K562 (cell line): ENCODE measurements around the gene AFF2. TPM values are rescaled to one million over a fixed set of nuclear protein-coding genes. Genes with fewer than 3 reads are reported as not detected.

ENCODE experiments used
- ADNP ChIP-seq: fragments of 200-800 bp; sonication (Bioruptor generic); IDR thresholded peaks from 2 replicates; pipeline ENCODE4 v1.6.1; 2016; ENCODE audit warnings: missing genetic modification characterization, missing compliant biosample characterization
- CEBPB ChIP-seq: fragments of 450-650 bp; IDR thresholded peaks from 2 replicates; pipeline ENCODE4 v1.6.1; 2016; ENCODE audit warnings: missing genetic modification characterization, missing compliant biosample characterization
- CHD2 ChIP-seq: IDR thresholded peaks from 2 replicates; pipeline ENCODE4 v1.6.1; 2011; ENCODE audit warnings: low read depth, low read length
- CREB1 ChIP-seq, 2 experiments: sonication (generic) in 1 of 2; formaldehyde crosslinking in 1 of 2; IDR thresholded peaks; 2 replicates each; pipeline versions ENCODE4 v1.6.1 to v1.8.0; 2012 to 2022; ENCODE audit warnings: inconsistent platforms in 1 of 2, mild to moderate bottlenecking in 1 of 2, missing genetic modification reagents in 1 of 2, moderate library complexity in 1 of 2
- CTBP1 ChIP-seq: fragments of 450-650 bp; IDR thresholded peaks from 2 replicates; pipeline ENCODE4 v1.6.1; 2016; ENCODE audit warnings: borderline replicate concordance
- ETV1 ChIP-seq: fragments of 450-650 bp; conservative IDR thresholded peaks from 2 replicates; pipeline ENCODE4 v1.6.1; 2016; ENCODE audit warnings: missing genetic modification characterization, control low read depth, low read depth, missing compliant biosample characterization
- FUS ChIP-seq: fragments of 200-400 bp; formaldehyde crosslinking; optimal IDR thresholded peaks from 2 replicates; pipeline ENCODE3; 2017; ENCODE audit warnings: low read depth, low read length
- HDAC2 ChIP-seq: fragments of 450-650 bp; IDR thresholded peaks from 2 replicates; pipeline ENCODE4 v1.6.1; 2016; ENCODE audit warnings: mild to moderate bottlenecking
- JUNB ChIP-seq: fragments of 450-650 bp; formaldehyde crosslinking; conservative IDR thresholded peaks from 2 replicates; pipeline ENCODE4 v1.4.0; 2020; ENCODE audit warnings: mild to moderate bottlenecking
- MED1 ChIP-seq: sonication (generic); formaldehyde crosslinking; IDR thresholded peaks from 2 replicates; pipeline ENCODE4 v1.8.1; 2023; ENCODE audit warnings: missing genetic modification reagents, borderline replicate concordance
- POLR3G ChIP-seq: IDR thresholded peaks from 2 replicates; pipeline ENCODE4 v1.6.1; 2011; ENCODE audit not compliant: insufficient read length, insufficient replicate concordance; ENCODE audit errors: extremely low read depth
- RFX5 ChIP-seq: IDR thresholded peaks from 2 replicates; pipeline ENCODE4 v1.6.1; 2011; ENCODE audit warnings: low read depth, mild to moderate bottlenecking, improper control_type of control experiment, low read length
- RFX7 ChIP-seq: fragments of 250-450 bp; sonication (Bioruptor Pico); IDR thresholded peaks from 2 replicates; pipeline ENCODE4 v1.5.1; 2021; ENCODE audit warnings: mild to moderate bottlenecking
- SNIP1 ChIP-seq: fragments of 450-650 bp; IDR thresholded peaks from 2 replicates; pipeline ENCODE4 v1.7.1; 2017; ENCODE audit warnings: low read depth, mild to moderate bottlenecking
- ZBTB8A ChIP-seq: fragments of 450-650 bp; IDR thresholded peaks from 2 replicates; pipeline ENCODE4 v1.6.1; 2018; ENCODE audit warnings: mild to moderate bottlenecking, moderate library complexity; ENCODE audit not compliant: partially characterized antibody
- ZZZ3 ChIP-seq: fragments of 450-650 bp; IDR thresholded peaks from 2 replicates; pipeline ENCODE4 v1.6.1; 2016; ENCODE audit warnings: antibody characterized with exemption, mild to moderate bottlenecking, moderate library complexity
- polyA plus RNA-seq, 8 experiments: library from polyadenylated mRNA; depleted of rRNA in 4 of 8; stranded (reverse) in 5 of 8; unstranded in 3 of 8; fragments of >200 nt; fragmentation: Nextera tagmentation in 2 of 8; fragmentation: Illumina TruSeq in 1 of 8; extraction: Ambion mirVana in 2 of 8; extraction: Trizol in 1 of 8; gene quantifications; 2 replicates each; pipeline versions ENCODE4 v1.2.1 to v1.2.3, GENCODE V29; 2011 to 2014; ENCODE audit warnings: inconsistent platforms in 1 of 8, missing spikeins in 1 of 8
- total RNA-seq, 7 experiments: library from RNA; depleted of rRNA in 6 of 7; stranded (reverse); fragments of >200 nt in 6 of 7; fragmentation: Illumina TruSeq in 2 of 7; extraction: Trizol in 2 of 7; gene quantifications; 2 replicates each; pipeline versions ENCODE4 v1.2.1 to v1.2.3, GENCODE V29; 2011 to 2021; ENCODE audit warnings: low replicate concordance in 1 of 7
- TF ChIP-seq, protein P1 (sequence below): IDR thresholded peaks from 2 replicates; pipeline ENCODE4 v1.6.1; 2016; ENCODE audit warnings: missing genetic modification characterization, missing compliant biosample characterization
- TF ChIP-seq, protein P2 (sequence below): fragments of 450-650 bp; IDR thresholded peaks from 2 replicates; pipeline ENCODE4 v1.6.1; 2018; ENCODE audit not compliant: partially characterized antibody
- TF ChIP-seq, protein P3 (sequence below): fragments of 450-650 bp; IDR thresholded peaks from one replicate; pipeline ENCODE4 v1.6.1; 2018; ENCODE audit warnings: mild to moderate bottlenecking, moderate library complexity; ENCODE audit not compliant: partially characterized antibody
- TF ChIP-seq, protein P4 (sequence below): fragments of 250-450 bp; sonication (Bioruptor Pico); IDR thresholded peaks from 2 replicates; pipeline ENCODE4 v1.4.0; 2020; ENCODE audit warnings: borderline replicate concordance

AFF2 gene
- total and polyA plus RNA-seq, 9 of the 15 experiments (the other 6 are each of a cell fraction or from before 2014, with no cell fraction given) = 0.01 to 0.20 (median 0.07) TPM

DNA sequence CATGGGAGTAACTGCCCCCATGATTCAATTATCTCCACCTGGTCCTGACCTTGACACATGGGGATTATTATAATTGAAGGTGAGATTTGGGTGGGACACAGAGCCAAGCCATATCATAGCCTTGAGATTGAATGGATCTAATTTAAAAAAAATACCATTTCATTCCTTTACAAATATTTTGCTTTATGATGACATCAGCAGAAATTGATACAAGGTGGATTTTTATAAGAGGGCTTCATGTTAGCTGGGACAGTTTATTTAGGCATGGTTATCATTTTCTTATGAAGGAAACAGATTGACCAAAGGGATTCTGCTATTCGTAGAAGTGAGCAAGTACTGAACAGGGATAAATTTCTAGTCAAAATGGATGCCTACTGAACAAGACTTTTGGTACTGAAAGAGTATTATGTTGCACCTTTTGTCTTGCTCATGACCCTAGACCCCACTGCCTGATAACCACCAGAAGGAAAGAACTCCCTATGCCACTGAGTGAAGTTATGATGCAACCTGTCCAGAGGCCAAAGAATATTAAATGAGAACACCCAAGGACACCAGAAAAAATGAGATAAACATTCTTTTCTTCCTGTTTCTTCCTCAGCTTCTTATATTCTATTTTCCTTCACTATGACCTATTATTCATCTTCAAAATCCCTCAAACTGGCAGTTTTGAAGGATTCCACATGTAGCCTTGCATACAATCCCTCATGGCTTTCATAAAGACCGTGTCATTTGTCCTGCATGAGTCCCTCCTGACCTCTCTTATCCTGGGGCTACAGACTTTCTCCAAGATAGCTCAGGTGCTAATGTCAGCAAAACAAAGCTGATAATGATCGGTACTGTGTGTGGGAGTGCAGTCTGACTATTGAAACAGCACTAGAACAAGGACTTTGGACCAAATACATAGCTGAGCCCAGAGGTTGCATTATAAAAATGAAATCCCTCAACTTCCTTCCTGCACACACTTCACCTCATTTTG is 118.3 kb downstream of the AFF2 start (continued):
- TF ChIP-seq, protein P1, sequence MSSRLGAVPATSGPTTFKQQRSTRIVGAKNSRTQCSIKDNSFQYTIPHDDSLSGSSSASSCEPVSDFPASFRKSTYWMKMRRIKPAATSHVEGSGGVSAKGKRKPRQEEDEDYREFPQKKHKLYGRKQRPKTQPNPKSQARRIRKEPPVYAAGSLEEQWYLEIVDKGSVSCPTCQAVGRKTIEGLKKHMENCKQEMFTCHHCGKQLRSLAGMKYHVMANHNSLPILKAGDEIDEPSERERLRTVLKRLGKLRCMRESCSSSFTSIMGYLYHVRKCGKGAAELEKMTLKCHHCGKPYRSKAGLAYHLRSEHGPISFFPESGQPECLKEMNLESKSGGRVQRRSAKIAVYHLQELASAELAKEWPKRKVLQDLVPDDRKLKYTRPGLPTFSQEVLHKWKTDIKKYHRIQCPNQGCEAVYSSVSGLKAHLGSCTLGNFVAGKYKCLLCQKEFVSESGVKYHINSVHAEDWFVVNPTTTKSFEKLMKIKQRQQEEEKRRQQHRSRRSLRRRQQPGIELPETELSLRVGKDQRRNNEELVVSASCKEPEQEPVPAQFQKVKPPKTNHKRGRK (tag) = no peak
- TF ChIP-seq HDAC2 (no peak), CREB1 (IDR thresholded peaks at IDR 0.05) (no peak), CREB1 (CRISPR knock-in tag; IDR thresholded peaks at IDR 0.05) (no peak), CHD2 (no peak), MED1 (no peak), CTBP1 (no peak), RFX7 (CRISPR knock-in tag) (no peak), SNIP1 (no peak), JUNB (CRISPR knock-in tag) (no peak), CEBPB (tag) (no peak), POLR3G (no peak), FUS (no peak), ADNP (tag) (no peak), ZBTB8A (no peak), RFX5 (no peak), ZZZ3 (no peak), ETV1 (tag) (no peak)
- TF ChIP-seq, protein P2, sequence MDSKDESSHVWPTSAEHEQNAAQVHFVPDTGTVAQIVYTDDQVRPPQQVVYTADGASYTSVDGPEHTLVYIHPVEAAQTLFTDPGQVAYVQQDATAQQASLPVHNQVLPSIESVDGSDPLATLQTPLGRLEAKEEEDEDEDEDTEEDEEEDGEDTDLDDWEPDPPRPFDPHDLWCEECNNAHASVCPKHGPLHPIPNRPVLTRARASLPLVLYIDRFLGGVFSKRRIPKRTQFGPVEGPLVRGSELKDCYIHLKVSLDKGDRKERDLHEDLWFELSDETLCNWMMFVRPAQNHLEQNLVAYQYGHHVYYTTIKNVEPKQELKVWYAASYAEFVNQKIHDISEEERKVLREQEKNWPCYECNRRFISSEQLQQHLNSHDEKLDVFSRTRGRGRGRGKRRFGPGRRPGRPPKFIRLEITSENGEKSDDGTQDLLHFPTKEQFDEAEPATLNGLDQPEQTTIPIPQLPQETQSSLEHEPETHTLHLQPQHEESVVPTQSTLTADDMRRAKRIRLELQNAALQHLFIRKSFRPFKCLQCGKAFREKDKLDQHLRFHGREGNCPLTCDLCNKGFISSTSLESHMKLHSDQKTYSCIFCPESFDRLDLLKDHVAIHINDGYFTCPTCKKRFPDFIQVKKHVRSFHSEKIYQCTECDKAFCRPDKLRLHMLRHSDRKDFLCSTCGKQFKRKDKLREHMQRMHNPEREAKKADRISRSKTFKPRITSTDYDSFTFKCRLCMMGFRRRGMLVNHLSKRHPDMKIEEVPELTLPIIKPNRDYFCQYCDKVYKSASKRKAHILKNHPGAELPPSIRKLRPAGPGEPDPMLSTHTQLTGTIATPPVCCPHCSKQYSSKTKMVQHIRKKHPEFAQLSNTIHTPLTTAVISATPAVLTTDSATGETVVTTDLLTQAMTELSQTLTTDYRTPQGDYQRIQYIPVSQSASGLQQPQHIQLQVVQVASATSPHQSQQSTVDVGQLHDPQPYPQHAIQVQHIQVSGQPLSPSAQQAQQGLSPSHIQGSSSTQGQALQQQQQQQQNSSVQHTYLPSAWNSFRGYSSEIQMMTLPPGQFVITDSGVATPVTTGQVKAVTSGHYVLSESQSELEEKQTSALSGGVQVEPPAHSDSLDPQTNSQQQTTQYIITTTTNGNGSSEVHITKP = no peak
- TF ChIP-seq, protein P3, sequence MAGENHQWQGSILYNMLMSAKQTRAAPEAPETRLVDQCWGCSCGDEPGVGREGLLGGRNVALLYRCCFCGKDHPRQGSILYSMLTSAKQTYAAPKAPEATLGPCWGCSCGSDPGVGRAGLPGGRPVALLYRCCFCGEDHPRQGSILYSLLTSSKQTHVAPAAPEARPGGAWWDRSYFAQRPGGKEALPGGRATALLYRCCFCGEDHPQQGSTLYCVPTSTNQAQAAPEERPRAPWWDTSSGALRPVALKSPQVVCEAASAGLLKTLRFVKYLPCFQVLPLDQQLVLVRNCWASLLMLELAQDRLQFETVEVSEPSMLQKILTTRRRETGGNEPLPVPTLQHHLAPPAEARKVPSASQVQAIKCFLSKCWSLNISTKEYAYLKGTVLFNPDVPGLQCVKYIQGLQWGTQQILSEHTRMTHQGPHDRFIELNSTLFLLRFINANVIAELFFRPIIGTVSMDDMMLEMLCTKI = no peak
- TF ChIP-seq, protein P4, sequence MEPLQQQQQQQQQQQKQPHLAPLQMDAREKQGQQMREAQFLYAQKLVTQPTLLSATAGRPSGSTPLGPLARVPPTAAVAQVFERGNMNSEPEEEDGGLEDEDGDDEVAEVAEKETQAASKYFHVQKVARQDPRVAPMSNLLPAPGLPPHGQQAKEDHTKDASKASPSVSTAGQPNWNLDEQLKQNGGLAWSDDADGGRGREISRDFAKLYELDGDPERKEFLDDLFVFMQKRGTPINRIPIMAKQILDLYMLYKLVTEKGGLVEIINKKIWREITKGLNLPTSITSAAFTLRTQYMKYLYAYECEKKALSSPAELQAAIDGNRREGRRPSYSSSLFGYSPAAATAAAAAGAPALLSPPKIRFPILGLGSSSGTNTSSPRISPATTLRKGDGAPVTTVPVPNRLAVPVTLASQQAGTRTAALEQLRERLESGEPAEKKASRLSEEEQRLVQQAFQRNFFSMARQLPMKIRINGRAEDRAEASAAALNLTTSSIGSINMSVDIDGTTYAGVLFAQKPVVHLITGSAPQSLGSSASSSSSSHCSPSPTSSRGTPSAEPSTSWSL (CRISPR knock-in tag) = no peak
